Vagina (tissue), 2 donors: ENCODE measurements around the gene RHNO1. TPM values are rescaled to one million over a fixed set of nuclear protein-coding genes. Genes with fewer than 3 reads are reported as not detected.

Source experiments
- DNase-seq, 2 donors: peaks; one replicate each; pipeline ENCODE4 v3.0.0-alpha.2; 2017; ENCODE audit errors: extremely low spot score in 2 of 2
- H3K27ac ChIP-seq: fragments of 200-600 bp; sonication (generic); one replicate; pipeline ENCODE4 v1.5.1; 2019
- H3K27me3 ChIP-seq: fragments of 200-600 bp; sonication (generic); one replicate; pipeline ENCODE4 v1.5.1; 2019
- H3K36me3 ChIP-seq, 2 donors: fragments of 200-600 bp; sonication (generic); one replicate each; pipeline ENCODE4 v1.5.1; 2017 to 2019
- H3K4me1 ChIP-seq: fragments of 200-600 bp; sonication (generic); one replicate; pipeline ENCODE4 v1.5.1; 2019
- H3K4me3 ChIP-seq, 2 donors: fragments of 200-600 bp; sonication (generic); 1 replicate in 1 of 2; 2 replicates in 1 of 2; pipeline ENCODE4 v1.5.1; 2016 to 2019
- H3K9me3 ChIP-seq: fragments of 200-600 bp; sonication (generic); one replicate; pipeline ENCODE4 v1.5.1; 2019
- CTCF ChIP-seq, 3 experiments: fragments of 450-650 bp in 2 of 3; fragments of 200-600 bp in 1 of 3; sonication (generic) in 1 of 3; IDR thresholded peaks; one replicate each; pipeline ENCODE4 v1.5.1; 2017 to 2019; ENCODE audit warnings: antibody characterized with exemption in 3 of 3, mild to moderate bottlenecking in 2 of 3, moderate library complexity in 2 of 3
- POLR2A ChIP-seq, 2 donors: fragments of 450-650 bp; IDR thresholded peaks; one replicate each; pipeline ENCODE4 v1.6.1; 2017; ENCODE audit warnings: antibody characterized with exemption in 2 of 2, mild to moderate bottlenecking in 2 of 2, moderate library complexity in 2 of 2
- POLR2AphosphoS5 ChIP-seq, 2 donors: sonication (generic); formaldehyde crosslinking; IDR thresholded peaks; one replicate each; pipeline ENCODE4 v1.9.0; 2017; ENCODE audit warnings: antibody characterized with exemption in 2 of 2, mild to moderate bottlenecking in 2 of 2, low read depth in 1 of 2; ENCODE audit not compliant: insufficient read depth in 1 of 2
- intact Hi-C: fragments of 100-400 bp; cut with DNase I; formaldehyde crosslinking; loops from one replicate; pipeline ENCODE4 v1.15.1; 2023
- total RNA-seq: library from RNA; depleted of rRNA; stranded (reverse); fragments of >200 nt; gene quantifications from one replicate; pipeline ENCODE4 v1.2.3, GENCODE V29; 2016

RHNO1 gene
- total RNA-seq, 1 donor from 2014 or later = 13.8 TPM

- Histone ChIP-seq H3K4me3 (no peak overlapping the region), H3K9me3 (no peaks in the 10 kb centered on the region), H3K36me3 (no peaks in the 10 kb centered on the region), H3K27me3 (no peaks in the 10 kb centered on the region), H3K4me1 (peaks cover 20% of the 10 kb centered on the region), H3K27ac (no peak overlapping the region)
- intact Hi-C loops = no loop called here
- DNase-seq = no peak
- TF ChIP-seq POLR2AphosphoS5 (IDR thresholded peaks at IDR 0.05; ENCODE audit: insufficient read depth in 1 of 2, low read depth in 1 of 2) (no peak), POLR2A (IDR thresholded peaks at IDR 0.05) (no peak), CTCF (IDR thresholded peaks at IDR 0.05) (no peak)
These were observed 23.6 kb downstream of the RHNO1 start for GRCh38 chr12:2900642-2901041.

GRCh38 chr12:2902272-2902880, 25.4 kb downstream of the RHNO1 start:
- TF ChIP-seq POLR2A (IDR thresholded peaks at IDR 0.05) (no peak), CTCF (IDR thresholded peaks at IDR 0.05) (no peak), POLR2AphosphoS5 (IDR thresholded peaks at IDR 0.05; ENCODE audit: insufficient read depth in 1 of 2, low read depth in 1 of 2) (no peak)

GRCh38 chr12:2904260-2904659, 27.2 kb downstream of the RHNO1 start:
- Histone ChIP-seq H3K27ac (no peak overlapping the region), H3K4me3 (no peak overlapping the region), H3K4me1 (peaks cover 41% of the 10 kb centered on the region), H3K9me3 (no peaks in the 10 kb centered on the region), H3K27me3 (no peaks in the 10 kb centered on the region), H3K36me3 (no peaks in the 10 kb centered on the region)
- DNase-seq = no peak
- intact Hi-C loops = no loop called here
- TF ChIP-seq POLR2AphosphoS5 (IDR thresholded peaks at IDR 0.05; ENCODE audit: insufficient read depth in 1 of 2, low read depth in 1 of 2) (no peak), CTCF (IDR thresholded peaks at IDR 0.05) (no peak), POLR2A (IDR thresholded peaks at IDR 0.05) (no peak)

More at GRCh38 chr12:2902272-2902880, 25.4 kb downstream of the RHNO1 start:
- Histone ChIP-seq H3K27me3 (no peaks in the 10 kb centered on the region), H3K27ac (peak overlapping the region; percentile 13), H3K36me3 (no peaks in the 10 kb centered on the region), H3K4me1 (peaks cover 23% of the 10 kb centered on the region), H3K4me3 (no peak overlapping the region), H3K9me3 (no peaks in the 10 kb centered on the region)
- intact Hi-C loops = no loop called here
- DNase-seq = no peak

- DNase-seq = no peak
- intact Hi-C loops = no loop called here
- no peaks in the 10 kb centered on the region for H3K27me3 ChIP-seq
- peaks cover 0 to 17% of the 10 kb centered on the region in 2 donors for H3K36me3 ChIP-seq
- no peak overlapping the region for H3K27ac ChIP-seq
- TF ChIP-seq POLR2AphosphoS5 (IDR thresholded peaks at IDR 0.05; ENCODE audit: insufficient read depth in 1 of 2, low read depth in 1 of 2) (no peak), POLR2A (IDR thresholded peaks at IDR 0.05) (no peak)
- peaks cover 18% of the 10 kb centered on the region for H3K4me1 ChIP-seq
- H3K4me3 ChIP-seq = no peak overlapping the region
- H3K9me3 ChIP-seq = no peaks in the 10 kb centered on the region
These were observed 35.2 kb downstream of the RHNO1 start for GRCh38 chr12:2912216-2912575.

GRCh38 chr12:2919249-2919648, 42.2 kb downstream of the RHNO1 start:
- no peak overlapping the region for H3K4me3 ChIP-seq
- no peak for DNase-seq
- no peaks in the 10 kb centered on the region for H3K4me1 ChIP-seq
- intact Hi-C loops = no loop called here
- TF ChIP-seq CTCF (IDR thresholded peaks at IDR 0.05) = no peak
- TF ChIP-seq POLR2A (IDR thresholded peaks at IDR 0.05) = no peak
- TF ChIP-seq POLR2AphosphoS5 (IDR thresholded peaks at IDR 0.05; ENCODE audit: insufficient read depth in 1 of 2, low read depth in 1 of 2) = no peak
- no peaks in the 10 kb centered on the region for H3K27me3 ChIP-seq
- peaks cover 0 to 32% of the 10 kb centered on the region in 2 donors for H3K36me3 ChIP-seq
- no peaks in the 10 kb centered on the region for H3K9me3 ChIP-seq
- H3K27ac ChIP-seq = no peak overlapping the region
